ENCODE results near the gene CCDC38.

Gene CCDC38

DNA sequence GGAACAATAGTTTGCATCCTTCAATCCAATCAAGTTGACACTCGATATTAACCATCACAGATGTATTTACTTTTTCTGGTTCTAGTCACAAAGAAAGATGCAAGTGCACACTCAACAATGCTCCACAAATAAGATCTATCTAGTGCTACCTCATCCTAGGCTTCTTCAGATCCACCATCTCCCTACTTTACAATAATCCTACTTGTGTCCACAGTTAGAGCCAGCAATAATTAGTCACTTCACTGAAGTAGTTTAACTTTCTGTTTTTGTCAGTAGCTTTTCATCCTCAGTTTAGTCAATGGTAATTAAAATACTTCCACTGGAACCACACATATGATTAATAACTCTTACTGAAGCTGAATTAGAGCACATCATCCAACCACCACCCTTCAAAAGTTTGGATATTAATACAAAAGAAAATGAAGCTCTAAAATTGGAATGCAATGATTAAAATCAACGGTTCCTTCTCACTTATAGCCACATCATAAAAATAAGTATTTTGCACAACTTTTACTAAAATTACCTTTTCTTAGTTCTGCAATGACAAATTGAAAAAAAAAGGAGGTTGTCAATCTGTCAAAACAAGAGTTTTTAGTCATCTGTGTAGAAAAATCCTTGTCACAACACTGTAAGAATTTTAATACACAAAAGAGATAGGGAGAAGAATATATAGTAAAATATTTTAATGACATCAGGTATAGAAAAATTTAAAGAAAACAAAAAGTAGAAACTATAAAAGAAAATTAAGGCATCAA, 111.9 kb downstream of the CCDC38 start:
- DNase-seq: no peak

DNA sequence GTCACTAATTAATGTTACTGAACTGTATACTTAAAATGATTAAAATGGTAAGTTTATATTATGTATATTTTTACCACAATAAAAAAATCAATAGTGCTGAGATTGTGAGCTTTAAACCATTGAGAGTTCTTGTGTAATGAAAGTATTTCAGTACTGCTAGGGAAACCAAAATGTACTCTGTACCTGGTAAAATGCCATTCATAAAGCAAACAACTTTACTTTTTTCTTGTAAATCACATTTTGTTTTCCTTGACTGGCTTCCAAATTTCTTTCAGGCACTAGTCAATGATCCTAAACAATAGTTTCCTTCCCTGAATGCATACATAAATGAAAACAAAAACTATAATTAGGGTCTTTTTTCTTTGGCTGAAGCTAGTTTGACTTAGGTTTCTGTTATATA, 113.0 kb downstream of the CCDC38 start:
- no peak for DNase-seq

DNA sequence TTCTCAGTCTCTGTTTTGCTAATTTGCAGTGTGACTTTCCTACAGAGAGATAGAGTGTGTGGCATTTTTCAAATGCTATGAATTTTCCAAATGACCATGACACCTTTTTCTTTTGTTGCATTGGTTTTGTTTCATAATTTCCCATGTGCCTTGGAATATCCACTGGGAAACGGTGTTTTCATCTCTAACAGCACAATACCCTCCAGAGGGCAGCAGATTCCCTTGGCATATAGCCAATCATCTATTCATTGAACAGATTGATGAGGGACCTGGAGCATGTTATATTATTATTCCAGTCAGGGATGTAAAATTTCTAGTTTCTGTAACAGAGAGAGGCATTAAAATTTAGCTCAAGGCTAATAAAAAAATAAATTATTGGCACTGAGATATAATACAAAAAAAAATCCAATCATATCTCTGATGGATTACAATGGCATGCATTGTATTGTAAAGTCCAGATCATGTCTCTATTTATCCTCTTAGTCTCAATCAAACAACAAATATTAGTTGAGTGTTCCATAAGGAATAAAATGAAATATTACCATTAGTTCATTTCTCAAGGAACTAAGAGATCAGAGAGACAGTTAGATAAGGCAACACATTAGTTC, 122.2 kb downstream of the CCDC38 start:
- DNase-seq: peak; percentile 62

Data from EL (cell line).